Measurements from ENCODE around the gene ATCAY.

Gene ATCAY

DNA sequence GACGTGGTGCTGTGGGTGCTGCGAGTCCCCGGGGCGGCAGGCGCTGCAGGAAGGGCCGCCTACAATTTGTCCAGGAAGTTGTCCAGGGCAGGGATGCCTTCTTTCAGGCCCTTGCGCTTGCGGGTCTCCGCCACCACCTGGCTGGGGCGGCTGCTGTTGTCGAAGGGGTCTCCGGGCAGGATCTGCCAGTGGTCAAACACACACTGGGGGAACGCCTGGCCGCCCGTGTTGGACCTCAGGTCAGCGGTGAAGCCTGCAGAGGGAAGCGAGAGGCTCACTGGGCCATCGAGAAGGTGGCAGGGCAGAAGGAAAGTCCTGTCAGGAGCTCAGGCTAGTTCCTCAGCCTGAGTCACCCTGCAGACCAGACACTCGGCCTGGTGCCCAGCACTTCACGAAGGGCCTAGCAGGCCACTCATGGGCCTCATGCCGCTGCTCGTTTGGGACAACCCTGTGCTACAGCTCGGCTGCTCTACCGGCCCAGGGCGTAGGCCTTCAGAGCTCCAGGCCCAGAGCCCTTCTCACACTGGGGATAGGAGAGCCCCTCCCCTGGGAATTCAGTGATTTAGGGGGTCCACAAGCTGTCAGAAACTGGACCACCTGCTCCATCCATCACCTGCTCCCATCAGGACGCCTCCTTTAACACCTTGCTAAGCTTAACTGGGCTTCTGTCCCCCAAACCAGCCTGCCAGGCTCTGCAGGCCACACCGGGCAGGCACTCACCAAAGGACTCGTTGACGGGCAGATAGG is 96.2 kb downstream of the ATCAY start:
- Histone ChIP-seq H3K4me1 (ENCODE audit: control insufficient read depth, low read length) (peaks cover 17% of the 10 kb centered on the region), H3K27me3 (ENCODE audit: control insufficient read depth, low read length) (no peaks in the 10 kb centered on the region), H3K36me3 (ENCODE audit: control insufficient read depth, low read length) (peaks cover 71% of the 10 kb centered on the region), H3K4me2 (ENCODE audit: low read length) (no peak overlapping the region), H3F3A (ENCODE audit: control insufficient read depth, insufficient read depth) (peaks cover 64% of the 10 kb centered on the region), H3K4me3 (ENCODE audit: low read length) (no peak overlapping the region), H3K79me2 (ENCODE audit: control insufficient read depth, low read length) (peaks cover 54% of the 10 kb centered on the region), H3K9me2 (replicated peaks; ENCODE audit: control insufficient read depth, low read length) (no peaks in the 10 kb centered on the region), H3K27ac (ENCODE audit: low read depth, low read length) (no peak overlapping the region), H3K9me3 (ENCODE audit: control insufficient read depth, insufficient read depth, low read length) (no peaks in the 10 kb centered on the region), H4K20me1 (ENCODE audit: control insufficient read depth, insufficient read depth, low read depth, low read length) (peaks cover 40% of the 10 kb centered on the region)
- TF ChIP-seq EZH2phosphoT487 (IDR thresholded peaks at IDR 0.05; ENCODE audit: borderline replicate concordance, low read length) = no peak
- TF ChIP-seq, protein P1, sequence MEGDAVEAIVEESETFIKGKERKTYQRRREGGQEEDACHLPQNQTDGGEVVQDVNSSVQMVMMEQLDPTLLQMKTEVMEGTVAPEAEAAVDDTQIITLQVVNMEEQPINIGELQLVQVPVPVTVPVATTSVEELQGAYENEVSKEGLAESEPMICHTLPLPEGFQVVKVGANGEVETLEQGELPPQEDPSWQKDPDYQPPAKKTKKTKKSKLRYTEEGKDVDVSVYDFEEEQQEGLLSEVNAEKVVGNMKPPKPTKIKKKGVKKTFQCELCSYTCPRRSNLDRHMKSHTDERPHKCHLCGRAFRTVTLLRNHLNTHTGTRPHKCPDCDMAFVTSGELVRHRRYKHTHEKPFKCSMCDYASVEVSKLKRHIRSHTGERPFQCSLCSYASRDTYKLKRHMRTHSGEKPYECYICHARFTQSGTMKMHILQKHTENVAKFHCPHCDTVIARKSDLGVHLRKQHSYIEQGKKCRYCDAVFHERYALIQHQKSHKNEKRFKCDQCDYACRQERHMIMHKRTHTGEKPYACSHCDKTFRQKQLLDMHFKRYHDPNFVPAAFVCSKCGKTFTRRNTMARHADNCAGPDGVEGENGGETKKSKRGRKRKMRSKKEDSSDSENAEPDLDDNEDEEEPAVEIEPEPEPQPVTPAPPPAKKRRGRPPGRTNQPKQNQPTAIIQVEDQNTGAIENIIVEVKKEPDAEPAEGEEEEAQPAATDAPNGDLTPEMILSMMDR (IDR thresholded peaks at IDR 0.05; ENCODE audit: low read depth, low read length, poor library complexity, severe bottlenecking) = no peak

Data from DOHH2 (cell line).